Astrocyte (in vitro differentiated cells and primary cell): ENCODE results near the gene SH3BP1. TPM values are rescaled to one million over a fixed set of nuclear protein-coding genes. Genes with fewer than 3 reads are reported as not detected.

Experiments
- DNase-seq: peaks from one replicate; pipeline ENCODE4 v3.0.0-alpha.2; 2010; ENCODE audit warnings: low read depth
- FAIRE-seq: peaks from 2 replicates; lab custom pipeline; 2011; peaks lifted over from hg19 to GRCh38; lab: Jason Lieb, UNC
- H2AFZ ChIP-seq: 2 replicates; pipeline ENCODE4 v1.6.0; 2012; ENCODE audit warnings: low read depth, low read length, inconsistent platforms
- H3K27ac ChIP-seq: 2 replicates; pipeline ENCODE4 v1.5.1; 2011; ENCODE audit warnings: low read depth, low read length, inconsistent platforms
- H3K27me3 ChIP-seq: 2 replicates; pipeline ENCODE4 v1.6.0; 2011; ENCODE audit warnings: low read length, inconsistent platforms; ENCODE audit not compliant: insufficient read depth
- H3K36me3 ChIP-seq: 2 replicates; pipeline ENCODE4 v1.5.1; 2011; ENCODE audit warnings: low read length, inconsistent platforms; ENCODE audit not compliant: insufficient read depth
- H3K4me1 ChIP-seq: 2 replicates; pipeline ENCODE4 v1.5.1; 2011; ENCODE audit warnings: low read length, inconsistent platforms; ENCODE audit not compliant: insufficient read depth
- H3K4me2 ChIP-seq: 2 replicates; pipeline ENCODE4 v1.6.0; 2012; ENCODE audit warnings: low read length, inconsistent platforms
- H3K4me3 ChIP-seq: 2 replicates; pipeline ENCODE4 v1.5.1; 2011; ENCODE audit warnings: low read depth, mild to moderate bottlenecking, low read length, inconsistent platforms; ENCODE audit not compliant: insufficient read depth
- H3K79me2 ChIP-seq: 2 replicates; pipeline ENCODE4 v1.6.0; 2012; ENCODE audit warnings: mild to moderate bottlenecking, low read length, inconsistent platforms; ENCODE audit not compliant: insufficient read depth
- H3K9ac ChIP-seq: 2 replicates; pipeline ENCODE4 v1.6.0; 2012; ENCODE audit warnings: mild to moderate bottlenecking, low read length, inconsistent platforms
- H3K9me3 ChIP-seq: 2 replicates; pipeline ENCODE4 v1.5.1; 2012; ENCODE audit warnings: low read depth, mild to moderate bottlenecking, low read length, inconsistent platforms; ENCODE audit not compliant: insufficient read depth
- H4K20me1 ChIP-seq: 2 replicates; pipeline ENCODE4 v1.6.0; 2012; ENCODE audit warnings: low read length, inconsistent platforms; ENCODE audit not compliant: insufficient read depth
- H3K27ac Mint-ChIP-seq: one replicate; pipeline ENCODE4 v1.8.0; 2021; ENCODE audit warnings: mild to moderate bottlenecking, mixed read lengths; ENCODE audit not compliant: unreplicated experiment
- H3K27me3 Mint-ChIP-seq: one replicate; pipeline ENCODE4 v1.8.0; 2021; ENCODE audit warnings: low read depth, mixed read lengths; ENCODE audit not compliant: unreplicated experiment
- H3K36me3 Mint-ChIP-seq: one replicate; pipeline ENCODE4 v1.8.0; 2021; ENCODE audit warnings: low read depth, mixed read lengths; ENCODE audit not compliant: unreplicated experiment
- H3K4me1 Mint-ChIP-seq: one replicate; pipeline ENCODE4 v1.8.0; 2021; ENCODE audit warnings: low read depth, mixed read lengths; ENCODE audit not compliant: unreplicated experiment
- H3K4me3 Mint-ChIP-seq: one replicate; pipeline ENCODE4 v1.8.0; 2021; ENCODE audit warnings: mild to moderate bottlenecking, moderate library complexity, mixed read lengths; ENCODE audit not compliant: unreplicated experiment
- H3K9me3 Mint-ChIP-seq: one replicate; pipeline ENCODE4 v1.8.0; 2021; ENCODE audit warnings: mild to moderate bottlenecking, mixed read lengths; ENCODE audit not compliant: unreplicated experiment
- EZH2 ChIP-seq: IDR thresholded peaks from 2 replicates; pipeline ENCODE4 v1.6.1; 2012; ENCODE audit warnings: mild to moderate bottlenecking, low read length, inconsistent platforms; ENCODE audit not compliant: insufficient read depth
- total RNA-seq: library from RNA; stranded (reverse); gene quantifications from 2 replicates; pipeline ENCODE4 v1.2.1, GENCODE V29; 2021
- TF ChIP-seq, protein P1 (sequence below): IDR thresholded peaks from 2 replicates; pipeline ENCODE4 v1.5.1; 2011; ENCODE audit warnings: low read depth, mild to moderate bottlenecking, inconsistent platforms, low read length, moderate library complexity; ENCODE audit not compliant: insufficient read depth

Gene SH3BP1
- total RNA-seq, 1 donor from 2014 or later, result 26.5 TPM

DNA sequence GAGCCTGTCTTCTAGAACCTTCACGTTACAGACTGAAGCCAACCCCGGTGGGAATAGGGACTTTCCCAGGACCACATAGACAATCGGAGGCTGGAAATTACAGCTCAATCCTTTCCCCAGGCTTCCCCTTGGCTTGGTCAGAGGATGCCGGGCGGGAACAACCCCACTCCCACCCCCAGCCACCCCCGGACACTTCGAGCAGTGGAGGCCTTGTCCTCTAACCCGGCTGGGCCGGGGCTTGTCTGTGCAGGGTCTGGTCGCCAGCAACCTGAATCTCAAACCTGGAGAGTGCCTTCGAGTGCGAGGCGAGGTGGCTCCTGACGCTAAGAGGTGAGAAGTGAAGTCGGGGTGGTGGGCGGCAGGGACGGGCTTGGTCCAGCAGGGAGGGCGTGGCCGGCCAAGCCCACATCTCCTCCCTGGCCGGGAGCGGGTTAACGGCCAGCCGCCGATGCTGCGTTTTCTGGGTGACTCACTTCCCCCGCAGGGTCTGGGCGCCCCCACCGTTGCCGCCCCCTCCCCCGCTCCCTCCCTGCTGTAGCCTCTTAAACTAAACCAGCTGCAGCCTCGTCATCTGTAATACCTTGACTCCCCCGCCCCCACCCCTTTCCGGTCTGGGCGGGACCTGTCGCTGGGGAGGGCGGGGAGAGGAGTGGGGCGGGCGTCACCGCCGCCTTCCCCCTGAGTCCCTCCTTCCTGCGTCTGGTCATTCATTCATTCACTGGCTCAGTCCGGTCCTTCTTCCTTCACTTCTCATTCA, 37.4 kb downstream of the SH3BP1 start:
- H3K36me3 ChIP-seq, result peaks cover 17% of the 10 kb centered on the region
- Mint-ChIP-seq H3K27ac (peak overlapping the region; percentile 79), H3K27me3 (no peaks in the 10 kb centered on the region), H3K4me1 (peaks cover 16% of the 10 kb centered on the region), H3K36me3 (peaks cover 2% of the 10 kb centered on the region), H3K9me3 (no peaks in the 10 kb centered on the region), H3K4me3 (peak overlapping the region; percentile 85)
- no peak for FAIRE-seq
- peak; percentile 95 for DNase-seq
- no peaks in the 10 kb centered on the region for H3K27me3 ChIP-seq
- no peaks in the 10 kb centered on the region for H3K9me3 ChIP-seq
- H4K20me1 ChIP-seq, result peaks cover 55% of the 10 kb centered on the region
- TF ChIP-seq, protein P1, sequence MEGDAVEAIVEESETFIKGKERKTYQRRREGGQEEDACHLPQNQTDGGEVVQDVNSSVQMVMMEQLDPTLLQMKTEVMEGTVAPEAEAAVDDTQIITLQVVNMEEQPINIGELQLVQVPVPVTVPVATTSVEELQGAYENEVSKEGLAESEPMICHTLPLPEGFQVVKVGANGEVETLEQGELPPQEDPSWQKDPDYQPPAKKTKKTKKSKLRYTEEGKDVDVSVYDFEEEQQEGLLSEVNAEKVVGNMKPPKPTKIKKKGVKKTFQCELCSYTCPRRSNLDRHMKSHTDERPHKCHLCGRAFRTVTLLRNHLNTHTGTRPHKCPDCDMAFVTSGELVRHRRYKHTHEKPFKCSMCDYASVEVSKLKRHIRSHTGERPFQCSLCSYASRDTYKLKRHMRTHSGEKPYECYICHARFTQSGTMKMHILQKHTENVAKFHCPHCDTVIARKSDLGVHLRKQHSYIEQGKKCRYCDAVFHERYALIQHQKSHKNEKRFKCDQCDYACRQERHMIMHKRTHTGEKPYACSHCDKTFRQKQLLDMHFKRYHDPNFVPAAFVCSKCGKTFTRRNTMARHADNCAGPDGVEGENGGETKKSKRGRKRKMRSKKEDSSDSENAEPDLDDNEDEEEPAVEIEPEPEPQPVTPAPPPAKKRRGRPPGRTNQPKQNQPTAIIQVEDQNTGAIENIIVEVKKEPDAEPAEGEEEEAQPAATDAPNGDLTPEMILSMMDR, result no peak
- no peak for TF ChIP-seq EZH2
- no peak overlapping the region for H2AFZ ChIP-seq
- peak overlapping the region; percentile 97 for H3K4me3 ChIP-seq
- H3K79me2 ChIP-seq, result peaks cover 28% of the 10 kb centered on the region
- H3K27ac ChIP-seq, result peak overlapping the region; percentile 79
- peak overlapping the region; percentile 90 for H3K9ac ChIP-seq
- peaks cover 26% of the 10 kb centered on the region for H3K4me1 ChIP-seq
- peak overlapping the region; percentile 93 for H3K4me2 ChIP-seq

- H3K4me2 ChIP-seq, result peak overlapping the region; percentile 93
- Mint-ChIP-seq H3K9me3 (no peaks in the 10 kb centered on the region), H3K4me1 (peaks cover 16% of the 10 kb centered on the region), H3K27me3 (no peaks in the 10 kb centered on the region), H3K27ac (peak overlapping the region; percentile 28), H3K4me3 (peak overlapping the region; percentile 80), H3K36me3 (peaks cover 2% of the 10 kb centered on the region)
- H4K20me1 ChIP-seq, result peaks cover 55% of the 10 kb centered on the region
- no peak overlapping the region for H2AFZ ChIP-seq
- H3K27ac ChIP-seq, result peak overlapping the region; percentile 54
- TF ChIP-seq, protein P1, result no peak
- no peak for TF ChIP-seq EZH2
- H3K9ac ChIP-seq, result peak overlapping the region; percentile 77
- H3K36me3 ChIP-seq, result peaks cover 17% of the 10 kb centered on the region
- H3K4me1 ChIP-seq, result peaks cover 26% of the 10 kb centered on the region
- H3K27me3 ChIP-seq, result no peaks in the 10 kb centered on the region
- H3K4me3 ChIP-seq, result peak overlapping the region; percentile 83
- H3K79me2 ChIP-seq, result peaks cover 28% of the 10 kb centered on the region
- FAIRE-seq (no peak), DNase-seq (no peak)
- no peaks in the 10 kb centered on the region for H3K9me3 ChIP-seq
These were observed 38.1 kb downstream of the SH3BP1 start for GRCh38 chr22:37677493-37677974.

GRCh38 chr22:37678372-37678771, 38.9 kb downstream of the SH3BP1 start:
- TF ChIP-seq, protein P1, result no peak
- H3K27ac ChIP-seq, result peak overlapping the region; percentile 17
- H3K9me3 ChIP-seq, result no peaks in the 10 kb centered on the region
- Mint-ChIP-seq H3K4me3 (no peak overlapping the region), H3K9me3 (no peaks in the 10 kb centered on the region), H3K36me3 (peaks cover 2% of the 10 kb centered on the region), H3K4me1 (peaks cover 16% of the 10 kb centered on the region), H3K27ac (no peak overlapping the region), H3K27me3 (no peaks in the 10 kb centered on the region)
- peaks cover 26% of the 10 kb centered on the region for H3K4me1 ChIP-seq
- peaks cover 17% of the 10 kb centered on the region for H3K36me3 ChIP-seq
- no peaks in the 10 kb centered on the region for H3K27me3 ChIP-seq
- H4K20me1 ChIP-seq, result peaks cover 55% of the 10 kb centered on the region
- DNase-seq, result no peak
- peaks cover 28% of the 10 kb centered on the region for H3K79me2 ChIP-seq
- H3K4me2 ChIP-seq, result peak overlapping the region; percentile 93
- no peak overlapping the region for H2AFZ ChIP-seq
- peak overlapping the region; percentile 54 for H3K9ac ChIP-seq
- no peak for FAIRE-seq
- H3K4me3 ChIP-seq, result peak overlapping the region; percentile 83
